Caki2 (cell line): ENCODE measurements around the gene ALDH3A1. TPM values are rescaled to one million over a fixed set of nuclear protein-coding genes. Genes with fewer than 3 reads are reported as not detected.

Source experiments
- DNase-seq: peaks from one replicate; pipeline ENCODE4 v3.0.0-alpha.2; 2015; ENCODE audit warnings: low read depth
- in situ Hi-C: cut with HindIII; loops from 2 replicates; pipeline ENCODE4 v1.10.0; 2016; ENCODE audit warnings: low sequenced_read_pairs, low pct_unique_long_range_greater_than_20kb, mixed read lengths
- total RNA-seq: library from RNA; depleted of rRNA; stranded (reverse); fragments of >200 nt; shearing (Covaris generic); gene quantifications from 2 replicates; pipeline ENCODE4 v1.2.3, GENCODE V29; 2014; ENCODE audit warnings: low replicate concordance; rRNA removed

ALDH3A1 gene
- total RNA-seq, 1 experiment from 2014 or later = not detected

DNA sequence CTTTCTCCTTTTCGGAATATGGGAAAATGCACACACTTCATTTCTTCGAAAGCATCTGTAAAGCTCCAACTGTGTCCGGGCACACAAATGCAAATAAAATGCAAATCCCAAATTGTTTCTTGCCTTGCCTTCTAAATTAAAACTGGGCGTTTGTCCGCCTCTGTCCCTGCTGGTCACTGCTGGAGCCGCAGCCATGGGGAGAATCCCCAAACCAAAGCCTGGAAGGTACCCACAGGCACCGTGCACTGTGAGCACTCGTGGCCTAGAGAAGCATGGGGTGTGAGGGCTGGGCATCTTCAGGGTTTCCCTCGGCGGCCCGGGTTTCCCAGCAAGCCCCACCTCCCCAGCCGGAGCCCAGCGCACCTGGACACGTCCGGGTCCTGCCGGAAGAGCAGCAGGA, 34.6 kb downstream of the ALDH3A1 start:
- in situ Hi-C loops = no loop called here
- DNase-seq = no peak

DNA sequence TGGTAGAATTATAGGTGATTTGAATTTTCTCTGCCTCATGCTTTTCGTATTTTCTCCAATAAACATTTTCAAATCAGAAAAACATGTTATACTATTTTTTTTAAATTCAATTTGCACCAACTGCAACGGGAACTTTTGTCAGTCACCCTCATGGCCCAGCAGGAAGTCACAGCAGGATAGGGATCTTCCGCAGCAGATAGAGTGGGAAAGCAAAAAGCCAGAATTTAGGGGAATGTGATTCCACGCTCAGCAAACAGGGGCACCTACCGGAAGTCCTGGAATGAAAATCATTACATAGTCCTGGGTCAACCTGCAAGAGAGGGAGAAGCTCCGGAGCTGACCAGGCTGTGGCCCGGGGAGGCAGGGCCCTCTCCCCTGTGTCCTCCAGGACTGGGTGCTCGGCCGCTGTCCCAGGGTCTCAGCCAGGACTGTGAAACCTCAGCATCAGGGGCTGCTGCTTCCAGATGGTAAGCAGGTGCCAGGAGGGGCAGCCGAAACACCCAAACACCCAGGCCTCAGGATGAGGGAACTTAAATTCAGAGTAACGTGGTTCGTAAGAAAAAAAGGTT, 35.6 kb downstream of the ALDH3A1 start:
- DNase-seq = no peak
- in situ Hi-C loops = no loop called here

DNA sequence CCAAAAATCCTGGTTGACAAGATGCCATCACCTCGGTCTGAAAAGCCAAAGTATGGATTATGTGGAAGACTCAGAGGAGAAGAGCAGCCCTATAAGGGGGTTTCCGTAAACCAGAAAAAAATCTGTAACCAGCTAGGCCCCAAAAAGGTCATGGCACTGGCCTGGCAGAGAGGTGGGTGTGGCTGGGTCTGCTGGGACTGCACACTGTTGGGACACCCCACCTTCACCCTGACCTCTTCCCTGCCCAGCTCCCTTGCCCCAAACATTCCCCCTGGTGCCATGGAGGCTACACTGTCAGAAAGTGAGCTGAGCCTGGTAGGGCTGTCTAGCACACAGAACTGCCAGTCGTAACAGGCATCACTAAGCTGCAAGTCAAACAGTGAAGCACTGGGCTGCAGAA, 38.3 kb downstream of the ALDH3A1 start:
- in situ Hi-C loops = no loop called here
- DNase-seq = no peak

DNA sequence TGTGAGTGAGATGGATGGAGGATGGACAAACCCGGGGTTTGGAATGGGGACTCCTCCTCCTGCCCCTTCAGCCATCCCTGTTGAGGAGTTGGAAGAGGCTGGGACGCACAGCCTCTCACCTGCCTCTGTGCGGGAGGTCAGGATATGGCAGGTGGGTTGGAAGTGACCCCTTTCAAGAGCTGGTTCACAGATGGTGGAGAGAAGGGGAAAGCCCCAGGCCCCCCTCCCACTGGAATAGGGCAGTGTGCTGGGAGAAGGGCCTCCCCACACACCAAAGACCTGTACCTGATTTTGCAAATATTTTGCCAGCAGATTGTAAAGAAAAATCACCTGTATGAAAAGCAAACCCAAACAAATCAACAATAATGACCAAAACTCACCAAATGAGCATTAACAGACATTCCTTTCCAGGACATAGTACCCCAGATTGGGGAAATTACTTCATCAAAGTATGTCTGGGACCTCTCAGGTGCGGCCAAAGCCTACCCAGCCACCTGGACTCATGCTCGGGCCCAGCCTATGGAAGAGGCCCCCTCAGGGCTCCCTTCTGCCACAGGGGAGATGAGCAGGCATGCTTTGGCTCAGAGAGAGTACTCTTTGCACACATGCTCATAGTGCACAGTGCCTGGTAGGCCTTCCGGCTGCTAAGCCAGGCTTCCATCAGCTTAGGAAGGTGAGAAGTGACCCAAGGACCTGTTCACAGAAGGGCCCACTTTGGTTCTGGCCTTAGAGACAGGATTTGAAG, 39.5 kb downstream of the ALDH3A1 start:
- no peak for DNase-seq
- in situ Hi-C loops = no loop called here

DNA sequence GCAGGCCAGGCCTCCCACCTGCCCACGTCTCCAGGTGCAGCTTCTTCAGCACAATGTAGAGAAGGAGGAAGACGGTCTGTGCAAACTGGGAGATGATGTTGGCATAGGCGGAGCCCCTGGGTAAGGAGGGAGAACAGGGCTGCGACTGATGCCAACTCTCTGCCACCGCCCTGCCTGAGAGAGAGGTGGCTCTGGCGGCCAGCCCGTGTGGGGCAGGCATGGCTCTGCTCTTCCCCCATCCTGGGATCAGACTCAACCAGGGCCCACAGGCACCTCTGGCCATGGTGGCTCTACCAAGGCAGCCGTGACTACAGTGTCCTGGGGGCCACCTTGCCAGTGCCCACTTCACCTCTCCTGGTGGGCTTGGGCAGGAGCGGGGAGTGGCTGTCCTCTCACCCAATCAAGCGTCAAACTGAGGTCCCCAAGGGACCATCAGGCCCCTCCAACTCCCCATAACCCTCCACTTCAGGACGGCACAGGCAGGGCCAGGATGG, 40.3 kb downstream of the ALDH3A1 start:
- in situ Hi-C loops = no loop called here

DNA sequence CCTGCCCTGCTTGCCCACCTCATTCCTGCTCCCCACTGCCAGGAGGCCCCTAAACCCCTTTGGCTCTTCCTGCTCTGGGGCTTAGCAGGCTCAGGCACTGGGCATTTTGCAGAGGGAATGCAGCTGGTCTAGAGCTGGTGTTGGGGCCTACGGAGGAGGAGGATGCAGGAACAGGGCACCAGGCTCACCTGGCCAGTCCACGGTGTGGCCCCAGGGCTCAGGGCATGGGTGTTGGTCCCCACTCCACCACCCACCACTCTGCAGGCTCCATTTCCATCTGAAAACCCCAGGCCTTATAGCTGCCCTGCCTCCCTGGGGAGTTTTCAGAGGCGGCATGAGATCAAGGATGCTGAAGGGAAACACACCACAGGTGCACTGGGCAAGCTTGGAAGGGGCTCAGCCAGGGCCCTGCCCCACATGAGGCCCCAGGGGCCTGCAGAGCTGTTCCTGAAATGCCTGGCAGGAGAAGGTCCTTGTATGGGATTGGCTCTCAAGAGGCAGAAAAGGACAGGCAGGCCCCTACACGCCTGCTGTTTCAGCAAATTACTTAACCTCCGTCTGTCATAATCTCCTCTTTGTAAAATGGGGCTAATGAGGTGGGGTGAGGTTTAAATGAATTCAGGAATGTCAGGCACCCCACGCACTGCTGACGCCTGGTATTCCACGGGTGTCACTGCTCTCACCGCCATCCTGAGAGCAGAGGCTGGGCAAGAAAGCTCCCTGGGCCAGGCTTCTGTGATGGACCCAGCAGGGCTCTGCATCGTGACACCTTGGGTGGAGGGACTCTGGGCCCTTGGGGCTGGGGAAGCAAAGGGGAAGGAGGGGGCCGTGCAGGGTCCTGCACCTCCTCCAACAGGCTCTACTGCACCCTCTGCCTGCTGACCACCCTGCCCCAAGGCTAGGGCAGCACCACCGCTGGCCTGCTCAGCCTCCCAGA, 41.0 kb downstream of the ALDH3A1 start:
- DNase-seq = no peak
- in situ Hi-C loops = no loop called here

More for the DNA sequence above, 40.3 kb downstream of the ALDH3A1 start:
- no peak for DNase-seq

DNA sequence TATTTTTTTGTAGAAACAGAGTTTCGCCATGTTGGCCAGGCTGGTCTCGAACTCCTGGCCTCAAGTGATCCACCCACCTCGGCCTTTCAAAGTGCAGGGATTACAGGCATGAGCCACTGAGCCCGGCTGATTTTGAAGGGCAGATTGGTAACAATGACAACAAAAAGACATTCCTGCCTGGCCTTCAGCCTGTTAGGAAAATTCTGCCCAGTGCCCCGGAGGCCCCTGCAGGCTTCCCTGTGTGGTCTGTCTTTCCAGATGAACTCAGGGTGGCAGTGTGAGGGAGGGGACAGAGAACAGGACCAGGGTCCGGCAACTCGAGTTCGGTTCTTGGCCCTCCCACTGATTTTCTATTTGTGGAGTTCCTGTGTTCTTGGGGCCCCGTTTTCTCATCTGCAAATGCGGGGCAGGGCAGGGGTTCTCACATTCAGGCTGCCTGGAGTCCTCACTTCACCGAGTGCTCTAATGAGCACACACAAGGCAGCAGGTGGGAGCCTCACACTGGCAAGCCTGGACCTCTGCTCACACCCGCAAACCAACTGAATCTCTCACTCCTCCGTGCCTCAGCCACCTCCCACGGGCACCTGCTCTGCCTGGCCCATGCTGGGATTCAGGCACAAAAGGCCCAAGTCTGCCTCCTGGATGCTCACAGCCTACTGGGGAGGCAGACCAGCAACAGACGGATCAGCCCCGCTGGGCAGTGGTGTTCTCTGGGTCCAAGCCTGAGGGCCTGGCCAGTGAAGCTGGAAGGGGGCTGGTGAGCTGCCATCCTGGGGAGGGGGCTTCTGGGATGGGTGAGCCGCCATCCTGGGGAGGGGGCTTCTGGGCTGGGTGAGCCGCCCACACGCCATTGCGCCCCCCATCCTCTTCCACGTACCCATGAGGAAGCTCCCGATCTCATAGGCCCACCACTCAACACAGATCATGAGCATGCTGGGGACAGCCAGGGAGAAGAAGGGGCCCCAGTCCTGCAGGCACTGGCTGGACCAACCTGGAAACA, 42.0 kb downstream of the ALDH3A1 start:
- DNase-seq = no peak
- in situ Hi-C loops = no loop called here

DNA sequence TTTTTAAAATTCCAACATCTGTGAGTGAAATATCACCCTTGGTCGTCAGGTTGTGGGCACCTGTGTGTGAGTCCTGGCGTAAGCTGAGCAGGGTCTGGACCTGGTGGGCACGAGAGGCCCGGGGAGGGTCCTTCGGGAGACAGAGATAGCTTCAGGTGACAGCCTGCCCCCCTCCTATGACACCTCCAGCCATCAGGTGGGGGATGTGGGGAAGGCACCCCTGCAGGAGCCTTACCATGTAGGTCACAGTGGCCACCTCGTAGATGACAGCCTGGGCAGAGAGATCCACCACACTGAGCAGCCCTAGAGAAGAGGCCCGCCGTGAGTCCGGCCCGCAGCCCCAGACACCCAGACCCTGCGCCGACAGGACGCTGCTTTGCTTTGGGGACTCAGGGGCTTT, 42.9 kb downstream of the ALDH3A1 start:
- DNase-seq = no peak
- in situ Hi-C loops = no loop called here

DNA sequence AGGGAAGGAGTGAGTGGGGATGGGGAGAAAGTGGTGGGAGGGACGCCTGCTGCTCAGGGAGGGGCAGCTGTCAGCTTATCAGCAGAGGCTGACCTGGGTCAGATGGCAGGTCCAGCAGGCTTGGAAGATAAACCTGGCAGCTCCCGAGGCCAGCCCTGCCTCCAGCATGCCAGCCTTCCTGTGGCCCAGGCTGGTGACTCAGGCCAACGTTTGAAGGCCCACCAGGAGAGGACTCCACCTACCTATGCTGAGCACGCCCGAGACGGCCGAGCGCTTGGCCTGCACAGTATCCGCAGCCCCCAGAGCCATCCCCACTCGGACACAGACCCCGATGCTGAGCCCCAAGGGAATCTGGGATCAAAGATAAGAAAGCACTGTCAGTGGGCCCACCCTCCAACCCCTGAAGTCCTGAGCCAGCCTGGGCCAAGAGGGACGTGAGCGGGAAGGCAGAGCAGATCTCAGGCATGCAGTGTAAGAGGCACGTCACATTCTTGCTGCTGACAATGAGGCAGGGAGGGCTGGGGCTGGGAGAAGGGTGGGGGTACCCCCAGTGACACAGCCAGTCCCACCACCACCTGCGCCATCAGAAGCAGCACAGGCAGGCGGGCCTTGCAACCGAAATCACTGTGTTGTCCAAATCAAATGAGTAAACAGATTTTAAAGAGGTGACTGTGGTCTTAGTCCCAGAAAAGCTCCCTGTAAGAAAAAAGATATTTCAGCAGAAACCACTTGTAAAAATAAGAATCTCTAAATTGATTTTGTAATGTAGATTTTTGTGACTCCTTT, 44.1 kb downstream of the ALDH3A1 start:
- in situ Hi-C loops = no loop called here
- no peak for DNase-seq

DNA sequence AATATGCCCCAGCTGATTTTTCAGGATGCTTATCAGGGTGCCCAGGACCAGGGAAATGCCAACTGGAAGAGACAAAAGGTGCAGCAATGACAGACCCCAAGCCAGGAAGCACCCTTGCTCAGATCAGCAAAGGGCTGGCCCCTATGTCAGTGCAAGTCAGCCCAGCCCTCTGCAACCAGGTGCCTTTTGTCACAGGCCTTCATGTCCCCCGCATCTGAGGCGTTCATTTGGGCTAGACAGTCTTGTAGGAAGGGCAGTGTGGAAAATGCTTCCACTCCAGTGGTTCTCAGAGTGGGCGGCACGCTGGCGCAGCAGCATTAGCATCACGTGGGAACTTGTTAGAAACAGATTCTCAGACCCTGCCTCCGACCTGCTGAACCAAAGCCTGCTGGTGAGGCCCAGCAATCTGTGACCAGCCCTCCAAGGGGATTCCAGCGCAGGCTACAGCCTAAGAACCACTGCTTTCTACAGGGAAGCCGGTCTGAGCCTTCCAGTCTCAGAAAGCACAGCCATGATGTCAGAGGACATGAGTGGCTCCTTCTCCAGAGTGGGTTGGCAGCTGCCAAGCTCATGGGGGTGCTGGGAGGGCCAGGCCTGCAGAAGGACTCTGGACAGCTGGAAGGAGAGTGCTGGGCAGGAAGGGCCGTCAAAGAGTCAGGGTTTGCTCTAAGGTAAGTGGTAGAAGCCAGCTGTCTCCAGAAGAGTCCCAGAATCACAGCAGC, 44.8 kb downstream of the ALDH3A1 start:
- no peak for DNase-seq
- in situ Hi-C loops = no loop called here

DNA sequence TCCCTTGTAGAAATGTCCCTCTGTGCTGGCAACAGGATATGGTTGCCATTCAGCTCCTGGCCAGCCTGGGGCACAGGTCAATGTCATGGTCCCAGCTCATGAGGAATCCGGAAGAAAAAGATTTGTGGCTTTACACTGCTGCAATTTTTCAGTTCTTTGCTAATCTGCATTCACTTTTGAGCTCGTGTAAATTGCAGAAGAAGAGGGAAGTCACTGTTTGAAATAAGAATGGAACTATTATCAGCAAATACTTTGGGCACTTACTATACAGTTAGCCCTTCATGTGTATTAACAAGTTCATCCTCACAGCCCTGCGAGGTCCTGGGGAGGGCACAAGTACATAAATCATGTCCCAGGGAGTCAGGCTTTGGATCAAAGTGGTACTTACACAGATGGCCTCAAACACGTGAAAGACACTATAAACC, 45.9 kb downstream of the ALDH3A1 start:
- in situ Hi-C loops = no loop called here

More for the DNA sequence above, 45.9 kb downstream of the ALDH3A1 start:
- DNase-seq = peak; percentile 50

Other genes with a start within 250 kb of the ALDH3A1 start
- gene SLC47A1, start 214.4 kb downstream of the ALDH3A1 start, total RNA-seq = 7.2 and 18.0 TPM in 2 replicates
- gene ALDH3A2, start 99.5 kb downstream of the ALDH3A1 start, total RNA-seq = 114 and 124 TPM in 2 replicates
- 44.7 and 62.1 TPM in 2 replicates for gene SLC47A2, start 31.7 kb downstream of the ALDH3A1 start, total RNA-seq
- gene ULK2, start 119.6 kb upstream of the ALDH3A1 start, total RNA-seq = 8.3 and 14.8 TPM in 2 replicates
- 7.5 and 11.4 TPM in 2 replicates for gene AKAP10, start 229.5 kb upstream of the ALDH3A1 start, total RNA-seq